Natural killer cell (primary cell): ENCODE results near the gene MYPOP. TPM values are rescaled to one million over a fixed set of nuclear protein-coding genes. Genes with fewer than 3 reads are reported as not detected.

ENCODE experiments used
- ATAC-seq, 3 donors: fragments of 150-1000 bp in 2 of 3; fragments of 200-7000 bp in 1 of 3; cut with Tn5 transposase; 1 replicate in 1 of 3; 2 replicates in 2 of 3; pipeline ENCODE4 v1.10.0; 2021; ENCODE audit warnings: mild to moderate bottlenecking in 2 of 3, moderate library complexity in 2 of 3
- DNase-seq, 2 donors: peaks; one replicate each; pipeline versions ENCODE4 v3.0.0 to v3.0.0-alpha.2; 2013 to 2021; ENCODE audit warnings: mixed read lengths in 1 of 2
- H3K27ac ChIP-seq: one replicate; pipeline ENCODE4 v1.5.1; 2013; ENCODE audit warnings: mild to moderate bottlenecking, low read length
- H3K27me3 ChIP-seq: one replicate; pipeline ENCODE4 v1.6.1; 2013; ENCODE audit warnings: low read length; ENCODE audit not compliant: control insufficient read depth, insufficient read depth
- H3K36me3 ChIP-seq: one replicate; pipeline ENCODE4 v1.6.1; 2013; ENCODE audit warnings: low read length; ENCODE audit not compliant: control insufficient read depth, insufficient read depth
- H3K4me1 ChIP-seq: one replicate; pipeline ENCODE4 v1.6.1; 2013; ENCODE audit warnings: low read length; ENCODE audit not compliant: control insufficient read depth, insufficient read depth
- H3K4me3 ChIP-seq: one replicate; pipeline ENCODE4 v1.5.1; 2013; ENCODE audit warnings: low read length
- H3K9me3 ChIP-seq: one replicate; pipeline ENCODE4 v1.6.1; 2013; ENCODE audit warnings: low read length; ENCODE audit not compliant: control insufficient read depth, insufficient read depth
- H3K27ac Mint-ChIP-seq, 2 donors: one replicate each; pipeline ENCODE4 v1.8.0; 2022; ENCODE audit warnings: mild to moderate bottlenecking in 2 of 2, mixed read lengths in 2 of 2, moderate library complexity in 1 of 2
- H3K27me3 Mint-ChIP-seq, 2 donors: one replicate each; pipeline ENCODE4 v1.8.0; 2022; ENCODE audit warnings: low read depth in 2 of 2, mixed read lengths in 2 of 2
- H3K36me3 Mint-ChIP-seq: one replicate; pipeline ENCODE4 v1.8.0; 2022; ENCODE audit warnings: mixed read lengths
- H3K4me1 Mint-ChIP-seq, 2 donors: one replicate each; pipeline ENCODE4 v1.8.0; 2022; ENCODE audit warnings: mixed read lengths in 2 of 2
- H3K4me3 Mint-ChIP-seq: one replicate; pipeline ENCODE4 v1.8.0; 2022; ENCODE audit warnings: mild to moderate bottlenecking, moderate library complexity, mixed read lengths
- H3K9me3 Mint-ChIP-seq, 2 donors: one replicate each; pipeline ENCODE4 v1.8.0; 2022; ENCODE audit warnings: mixed read lengths in 2 of 2
- CTCF ChIP-seq: fragments of 200-600 bp; IDR thresholded peaks from one replicate; pipeline ENCODE4 v1.8.0; 2022; ENCODE audit warnings: antibody characterized with exemption
- WGBS: methylation state at CpG from one replicate; pipeline ENCODE4 v1.1.7; 2013; ENCODE audit warnings: missing lambda C conversion rate; ENCODE audit not compliant: insufficient coverage; 5-methylcytosine and 5-hydroxymethylcytosine counted together
- intact Hi-C: fragments of 100-400 bp; cut with micrococcal nuclease; formaldehyde crosslinking; loops from one replicate; pipeline ENCODE4 v1.14.2; 2022
- total RNA-seq, 4 donors: library from RNA; stranded (reverse); fragments of 120-200 nt in 1 of 4; gene quantifications; one replicate each; pipeline versions ENCODE4 v1.2.3 to v1.2.4, GENCODE V29; 2013 to 2022

MYPOP gene
- total RNA-seq, 3 donors from 2014 or later (not counting 1 experiment from before 2014, with no cell fraction given): 7.0 to 8.4 (median 7.2) TPM

DNA sequence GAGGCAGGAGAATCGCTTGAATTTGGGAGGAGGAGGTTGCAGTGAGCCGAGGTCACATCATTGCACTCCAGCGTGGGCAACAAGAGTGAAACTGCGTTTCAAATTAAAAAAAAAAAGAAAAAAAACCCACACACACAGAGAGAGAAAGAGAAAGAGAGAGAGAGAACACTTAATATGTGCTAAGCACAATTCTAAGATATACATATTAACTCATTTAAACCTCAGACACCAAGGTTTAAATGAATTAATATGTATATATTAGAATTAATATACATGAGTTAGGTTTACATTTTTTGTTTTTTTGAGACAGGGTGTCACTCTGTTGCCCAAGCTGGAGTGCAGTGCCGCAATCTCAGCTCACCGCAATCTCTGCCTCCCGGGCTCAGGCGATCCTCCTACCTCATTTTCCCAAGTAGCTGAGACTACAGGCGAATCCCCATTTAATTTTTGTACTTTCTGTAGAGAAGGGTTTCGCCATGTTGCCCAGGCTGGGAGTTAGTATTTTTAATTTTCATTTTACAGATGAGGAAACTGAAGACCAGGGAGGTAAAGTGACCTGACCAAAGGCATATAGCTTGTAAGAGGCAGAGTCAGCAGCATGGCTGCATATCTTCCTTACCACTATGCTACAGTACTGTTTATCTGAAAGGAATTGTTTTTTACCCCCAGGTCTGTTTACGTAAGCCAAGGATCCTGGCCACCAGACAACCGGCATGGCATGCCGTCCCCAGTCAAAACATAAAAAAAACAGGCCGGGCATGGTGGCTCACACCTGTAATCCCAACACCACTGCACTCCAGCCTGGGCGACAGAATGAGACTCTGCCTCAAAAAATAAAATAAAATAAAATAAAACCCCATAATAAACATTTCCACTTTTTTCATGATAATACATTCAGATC lies 41.8 kb downstream of the MYPOP start:
- 96% methylated on average over 10 of the region's 15 CpGs for WGBS
- Mint-ChIP-seq H3K27me3 (peaks cover 16 to 21% of the 10 kb centered on the region in 2 donors), H3K36me3 (no peaks in the 10 kb centered on the region), H3K9me3 (no peaks in the 10 kb centered on the region), H3K27ac (peak overlapping the region; percentile 34 to 67), H3K4me1 (peaks cover 21 to 43% of the 10 kb centered on the region in 2 donors), H3K4me3 (peak overlapping the region; percentile 55)
- H3K36me3 ChIP-seq: peaks cover 7% of the 10 kb centered on the region
- no peaks in the 10 kb centered on the region for H3K9me3 ChIP-seq
- DNase-seq: no peak
- H3K4me3 ChIP-seq: no peak overlapping the region
- no peak overlapping the region for H3K27ac ChIP-seq
- peaks cover 11% of the 10 kb centered on the region for H3K27me3 ChIP-seq
- peaks cover 24% of the 10 kb centered on the region for H3K4me1 ChIP-seq
- TF ChIP-seq CTCF: no peak
- intact Hi-C loops: loop anchor here (10.0 kb wide), 2 partner anchors 86 to 404 kb away; no protein-coding TSS in a partner anchor
- no peak for ATAC-seq

DNA sequence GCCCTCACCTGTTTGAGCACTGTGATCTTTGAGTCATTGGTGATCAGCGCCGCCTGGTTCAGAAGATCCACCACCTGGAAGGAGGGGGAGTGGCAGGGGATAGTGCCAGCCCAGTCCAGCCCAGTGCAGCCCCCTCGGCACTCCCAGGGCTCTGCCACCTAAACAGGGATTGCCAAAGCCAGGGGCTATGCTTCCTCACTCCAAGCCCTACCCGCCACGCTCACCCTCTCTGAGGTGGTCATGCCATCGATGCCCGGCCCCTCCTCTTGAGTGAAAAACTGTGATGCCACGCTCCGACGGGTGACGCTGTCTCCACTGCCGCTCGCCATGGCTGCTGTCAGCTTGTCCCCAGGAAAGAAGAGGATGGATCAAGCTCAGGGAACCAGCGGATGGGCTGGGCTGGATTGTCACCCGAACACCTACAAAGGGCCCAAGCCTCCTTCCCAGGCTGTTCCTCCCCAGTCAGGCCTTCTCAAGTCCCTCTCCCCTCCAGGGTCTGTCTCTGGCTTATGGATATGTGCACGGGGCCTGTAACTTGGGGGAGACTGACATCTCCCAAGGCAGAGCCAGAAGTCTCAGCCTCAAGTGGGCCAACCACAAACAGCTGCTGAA lies 48.1 kb downstream of the MYPOP start:
- no peaks in the 10 kb centered on the region for H3K4me1 ChIP-seq
- peaks cover 0 to 17% of the 10 kb centered on the region in 2 donors for H3K4me1 Mint-ChIP-seq
- no peak for DNase-seq
- peaks cover 9% of the 10 kb centered on the region for H3K36me3 Mint-ChIP-seq
- H3K27me3 Mint-ChIP-seq: no peaks in the 10 kb centered on the region
- H3K4me3 Mint-ChIP-seq: no peak overlapping the region
- H3K4me3 ChIP-seq: no peak overlapping the region
- H3K27ac Mint-ChIP-seq: no peak overlapping the region
- no peaks in the 10 kb centered on the region for H3K9me3 Mint-ChIP-seq
- H3K9me3 ChIP-seq: no peaks in the 10 kb centered on the region
- no peaks in the 10 kb centered on the region for H3K27me3 ChIP-seq
- no peak for TF ChIP-seq CTCF
- peaks cover 44% of the 10 kb centered on the region for H3K36me3 ChIP-seq
- ATAC-seq: no peak
- no peak overlapping the region for H3K27ac ChIP-seq
- intact Hi-C loops: no loop called here
- WGBS: 97% methylated on average over 16 of the region's 16 CpGs

- no peak for ATAC-seq
- H3K9me3 Mint-ChIP-seq: no peaks in the 10 kb centered on the region
- intact Hi-C loops: no loop called here
- no peak for TF ChIP-seq CTCF
- H3K9me3 ChIP-seq: no peaks in the 10 kb centered on the region
- peaks cover 48% of the 10 kb centered on the region for H3K36me3 ChIP-seq
- peaks cover 0 to 12% of the 10 kb centered on the region in 2 donors for H3K4me1 Mint-ChIP-seq
- H3K27ac Mint-ChIP-seq: no peak overlapping the region
- no peak overlapping the region for H3K4me3 Mint-ChIP-seq
- DNase-seq: no peak
- no peaks in the 10 kb centered on the region for H3K27me3 ChIP-seq
- H3K36me3 Mint-ChIP-seq: peaks cover 9% of the 10 kb centered on the region
- no peaks in the 10 kb centered on the region for H3K27me3 Mint-ChIP-seq
- H3K4me3 ChIP-seq: no peak overlapping the region
- 95% methylated on average over 7 of the region's 7 CpGs for WGBS
- H3K27ac ChIP-seq: no peak overlapping the region
- no peaks in the 10 kb centered on the region for H3K4me1 ChIP-seq
Observed at GRCh38 chr19:45852983-45853382, 49.4 kb downstream of the MYPOP start.
